ENCODE data around the gene KRT77. TPM values are rescaled to one million over a fixed set of nuclear protein-coding genes. Genes with fewer than 3 reads are reported as not detected.

Gene KRT77
- total and polyA plus RNA-seq, 10 of the 15 experiments (the other 5 are each of a cell fraction or from before 2014, with no cell fraction given): not detected

- no TSS peak for BruUV-seq (replicated peaks)
- H4K20me1 ChIP-seq (ENCODE audit: control insufficient read depth, insufficient read depth): no peaks in the 10 kb centered on the region
- H3K27me3 ChIP-seq (replicated peaks in 1 of 2; ENCODE audit: control insufficient read depth in 2 of 2, insufficient read depth in 2 of 2, low read length in 1 of 2): peaks cover 2 to 4% of the 10 kb centered on the region in 2 experiments; a peak in 3 of 4 replicates
- in situ Hi-C loops (cut with MboI): no loop called here
- no peaks in the 10 kb centered on the region for H3K4me1 ChIP-seq (ENCODE audit: control insufficient read depth, insufficient read depth, low read length)
- FAIRE-seq: no peak
- ATAC-seq: no peak
- ChIA-PET SMC1A (ENCODE audit: uncharacterized antibody, unreplicated experiment) (no interaction called here), CTCF (no interaction called here), POLR2A (no interaction called here), RAD21 (ENCODE audit: unreplicated experiment) (no interaction called here)
- H3K4me3 ChIP-seq: no peak overlapping the region
- WGBS (ENCODE audit: insufficient coverage, insufficient replicate concordance, low lambda C conversion rate, missing lambda C conversion rate): 4% methylated on average over 3 of the region's 3 CpGs
- no peaks in the 10 kb centered on the region for H3K9me3 ChIP-seq (replicated peaks; ENCODE audit: control insufficient read depth, insufficient read depth, low read length)
- no peak overlapping the region for H3K9ac ChIP-seq (ENCODE audit: control insufficient read depth, insufficient read depth, low read length)
- intact Hi-C loops (cut with micrococcal nuclease; ENCODE audit: unreplicated experiment): no loop called here
- H3K4me2 ChIP-seq (ENCODE audit: control insufficient read depth, insufficient read depth): no peak overlapping the region
- no peak overlapping the region for H3K27ac ChIP-seq (ENCODE audit: control insufficient read depth, insufficient read depth)
- DNase-seq (ENCODE audit: low read depth, low spot score): no peak
- H3K79me2 ChIP-seq (ENCODE audit: control insufficient read depth, insufficient read depth, low read length): no peaks in the 10 kb centered on the region
- H3K36me3 ChIP-seq (ENCODE audit: control insufficient read depth in 2 of 2, insufficient read depth in 2 of 2, low read length in 1 of 2): no peaks in the 10 kb centered on the region
- TF ChIP-seq SRF (IDR thresholded peaks at IDR 0.05; ENCODE audit: low read depth in 2 of 2, low read length in 2 of 2) (no peak), KDM1A (IDR thresholded peaks at IDR 0.05; ENCODE audit: borderline replicate concordance) (no peak), ASH2L (IDR thresholded peaks at IDR 0.05; ENCODE audit: borderline replicate concordance, low read depth) (no peak), PAX5 (IDR thresholded peaks at IDR 0.05; ENCODE audit: borderline replicate concordance, low read depth, low read length) (no peak), KAT2A (conservative IDR thresholded peaks at IDR 0.05; ENCODE audit: control insufficient read depth, low read depth, low read length) (no peak), POLR2AphosphoS5 (IDR thresholded peaks at IDR 0.05; ENCODE audit: low read length) (no peak), CBX3 (IDR thresholded peaks at IDR 0.05; ENCODE audit: borderline replicate concordance, low read depth) (no peak), ZNF24 (IDR thresholded peaks at IDR 0.05) (no peak), TCF3 (IDR thresholded peaks at IDR 0.05; ENCODE audit: borderline replicate concordance, insufficient read depth, low read depth, low read length) (no peak), SPI1 (IDR thresholded peaks at IDR 0.05; ENCODE audit: borderline replicate concordance, insufficient read depth, low read depth, low read length) (no peak), RFX5 (IDR thresholded peaks at IDR 0.05; ENCODE audit: low read depth, low read length) (no peak), BCLAF1 (IDR thresholded peaks at IDR 0.05) (no peak), SUPT20H (IDR thresholded peaks at IDR 0.05; ENCODE audit: borderline replicate concordance, control insufficient read depth, low read depth, low read length) (no peak), ATF7 (IDR thresholded peaks at IDR 0.05; ENCODE audit: low read depth) (no peak)
- TF ChIP-seq, protein P1, sequence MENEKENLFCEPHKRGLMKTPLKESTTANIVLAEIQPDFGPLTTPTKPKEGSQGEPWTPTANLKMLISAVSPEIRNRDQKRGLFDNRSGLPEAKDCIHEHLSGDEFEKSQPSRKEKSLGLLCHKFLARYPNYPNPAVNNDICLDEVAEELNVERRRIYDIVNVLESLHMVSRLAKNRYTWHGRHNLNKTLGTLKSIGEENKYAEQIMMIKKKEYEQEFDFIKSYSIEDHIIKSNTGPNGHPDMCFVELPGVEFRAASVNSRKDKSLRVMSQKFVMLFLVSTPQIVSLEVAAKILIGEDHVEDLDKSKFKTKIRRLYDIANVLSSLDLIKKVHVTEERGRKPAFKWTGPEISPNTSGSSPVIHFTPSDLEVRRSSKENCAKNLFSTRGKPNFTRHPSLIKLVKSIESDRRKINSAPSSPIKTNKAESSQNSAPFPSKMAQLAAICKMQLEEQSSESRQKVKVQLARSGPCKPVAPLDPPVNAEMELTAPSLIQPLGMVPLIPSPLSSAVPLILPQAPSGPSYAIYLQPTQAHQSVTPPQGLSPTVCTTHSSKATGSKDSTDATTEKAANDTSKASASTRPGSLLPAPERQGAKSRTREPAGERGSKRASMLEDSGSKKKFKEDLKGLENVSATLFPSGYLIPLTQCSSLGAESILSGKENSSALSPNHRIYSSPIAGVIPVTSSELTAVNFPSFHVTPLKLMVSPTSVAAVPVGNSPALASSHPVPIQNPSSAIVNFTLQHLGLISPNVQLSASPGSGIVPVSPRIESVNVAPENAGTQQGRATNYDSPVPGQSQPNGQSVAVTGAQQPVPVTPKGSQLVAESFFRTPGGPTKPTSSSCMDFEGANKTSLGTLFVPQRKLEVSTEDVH (IDR thresholded peaks at IDR 0.05; ENCODE audit: low read depth, partially characterized antibody): no peak
- H2AFZ ChIP-seq (ENCODE audit: control insufficient read depth, low read depth, low read length): no peak overlapping the region
These were observed 6.7 kb downstream of the KRT77 start for GRCh38 chr12:52696588-52696987.

Data from GM12878 (cell line).